NK-92 (cell line): ENCODE data around the gene C4orf54.

Experiments
- DNase-seq: peaks from one replicate; lab custom pipeline; 2025; ENCODE audit not compliant: unreplicated experiment; lab: John Stamatoyannopoulos, UW

Gene C4orf54

DNA sequence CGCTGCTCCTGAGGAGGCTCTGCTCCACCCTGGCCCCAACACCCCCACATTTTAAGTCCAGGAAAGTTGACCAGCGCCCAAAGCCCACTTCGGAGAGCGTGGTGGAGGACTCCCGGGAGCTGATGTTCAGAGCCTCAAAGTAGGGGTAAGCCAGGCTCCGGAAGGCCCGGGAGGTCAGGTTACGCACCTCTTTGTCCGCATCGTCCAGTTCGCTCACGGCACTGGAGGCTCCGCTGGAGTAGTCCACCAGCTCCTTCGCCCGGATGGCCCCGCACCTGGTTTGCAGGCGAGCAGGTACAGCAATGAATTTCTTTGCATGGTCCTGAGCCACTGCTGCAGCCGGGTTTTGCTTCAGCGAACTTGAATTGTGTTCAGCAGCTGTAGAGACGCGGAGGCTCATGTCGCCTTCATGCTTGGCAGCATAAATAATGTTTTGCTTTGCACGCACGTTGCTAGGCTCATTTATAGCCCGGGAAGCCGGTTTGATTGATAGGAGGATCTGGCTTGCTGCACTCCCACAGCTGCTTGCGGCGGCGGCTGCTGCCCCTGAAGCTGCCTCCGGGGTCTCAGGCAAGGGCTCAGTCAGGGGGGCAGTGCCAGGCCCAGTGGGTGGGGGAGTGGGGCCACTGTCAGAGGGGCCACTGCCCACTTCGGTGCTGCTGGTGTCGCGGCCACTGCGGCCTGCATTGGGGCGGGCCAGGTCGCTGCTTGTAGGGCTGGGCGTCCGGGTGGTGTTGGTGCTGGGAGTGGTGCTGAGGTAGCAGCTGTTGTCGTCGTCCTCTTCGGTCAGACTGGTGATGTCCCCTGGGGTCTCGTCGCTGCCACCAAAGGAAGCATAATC lies 4.8 kb downstream of the C4orf54 start:
- no peak for DNase-seq

DNA sequence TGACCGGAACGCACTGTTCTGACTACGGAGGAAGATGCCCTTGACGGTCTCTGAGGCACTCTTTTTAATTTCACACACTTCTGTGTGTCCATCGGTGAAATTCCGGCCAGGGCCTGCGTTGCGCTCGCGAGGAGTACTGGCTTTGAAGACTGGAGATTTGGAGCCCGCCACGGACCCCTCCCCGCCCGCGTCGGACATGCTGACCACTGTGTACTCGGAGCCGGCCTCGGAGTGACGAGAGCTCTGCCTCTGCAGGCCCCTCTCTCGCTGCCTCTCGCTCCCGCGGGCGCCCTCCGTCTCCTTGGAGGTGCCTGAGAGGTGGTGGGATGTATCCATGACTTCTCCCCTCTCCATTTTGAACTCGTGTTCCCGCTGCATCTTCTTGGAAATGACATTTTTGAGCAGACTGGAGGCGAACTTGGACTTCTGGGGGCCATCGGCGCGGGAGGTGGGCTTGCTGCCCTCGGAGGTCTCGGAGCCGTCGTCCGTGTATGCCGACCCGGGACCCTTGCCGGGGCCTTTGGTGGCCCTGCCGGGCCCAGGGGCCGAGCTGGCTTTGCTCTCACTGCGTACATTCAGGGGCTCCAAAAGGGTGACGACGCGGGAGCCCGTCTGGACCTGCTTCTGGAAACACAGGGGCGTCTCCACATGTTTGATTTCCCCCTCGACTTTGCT lies 5.7 kb downstream of the C4orf54 start:
- no peak for DNase-seq

DNA sequence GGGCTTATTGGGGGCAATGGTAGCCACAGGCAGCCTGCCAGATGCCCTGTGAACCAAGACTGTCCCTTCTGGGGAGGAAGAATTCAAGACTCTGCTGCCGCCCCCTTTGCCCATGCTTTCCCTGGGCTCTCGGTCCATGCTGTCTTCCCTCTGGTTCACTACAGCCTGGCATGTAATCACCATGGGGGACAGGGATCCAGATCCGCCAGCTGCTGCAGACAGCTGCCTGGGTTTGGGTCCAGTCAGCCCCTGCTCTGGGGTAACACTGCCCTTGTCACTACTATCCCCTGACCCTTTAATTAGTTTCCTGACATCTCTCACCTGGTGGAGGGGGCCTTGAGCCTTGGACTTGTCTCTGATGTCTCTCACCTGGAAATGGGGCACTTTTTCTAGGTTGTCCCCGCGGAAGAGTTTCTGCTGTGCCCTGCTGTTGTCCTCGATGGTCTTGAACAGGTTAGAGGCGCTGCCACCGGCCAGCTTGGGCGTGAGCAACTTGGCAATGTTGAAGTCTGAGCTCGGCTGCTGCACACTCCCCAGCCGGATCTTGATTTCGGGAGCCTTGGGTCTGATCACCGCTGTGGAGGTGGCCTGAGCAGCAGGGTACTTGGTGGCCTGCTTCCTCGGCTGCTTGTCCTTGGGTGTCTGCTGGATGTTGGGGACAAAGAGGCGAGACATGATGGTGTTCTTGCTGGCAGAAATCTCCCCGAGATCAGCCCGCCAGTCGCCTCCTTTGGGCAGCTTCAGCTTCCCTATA lies 6.4 kb downstream of the C4orf54 start:
- DNase-seq, result no peak

DNA sequence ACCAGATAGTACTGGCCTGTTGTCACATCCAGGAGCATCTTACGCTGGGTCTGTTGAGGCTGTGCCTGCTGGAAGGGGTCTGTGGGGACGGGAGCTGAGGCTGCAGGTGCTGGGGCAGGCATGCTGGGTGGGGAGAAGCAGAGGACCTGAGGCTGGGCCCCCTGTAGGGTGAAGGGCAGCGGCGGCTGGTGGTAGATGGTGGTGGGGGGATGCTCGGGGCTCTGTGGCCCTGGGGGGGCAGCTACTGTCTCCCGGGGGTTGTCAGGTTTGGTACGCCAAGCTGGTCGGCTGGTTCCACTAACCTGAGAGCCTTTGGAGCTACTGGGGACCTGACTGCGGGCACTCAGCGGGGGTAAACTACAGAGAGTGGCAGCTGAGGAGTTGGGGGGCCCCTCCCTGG lies 7.8 kb downstream of the C4orf54 start:
- no peak for DNase-seq

DNA sequence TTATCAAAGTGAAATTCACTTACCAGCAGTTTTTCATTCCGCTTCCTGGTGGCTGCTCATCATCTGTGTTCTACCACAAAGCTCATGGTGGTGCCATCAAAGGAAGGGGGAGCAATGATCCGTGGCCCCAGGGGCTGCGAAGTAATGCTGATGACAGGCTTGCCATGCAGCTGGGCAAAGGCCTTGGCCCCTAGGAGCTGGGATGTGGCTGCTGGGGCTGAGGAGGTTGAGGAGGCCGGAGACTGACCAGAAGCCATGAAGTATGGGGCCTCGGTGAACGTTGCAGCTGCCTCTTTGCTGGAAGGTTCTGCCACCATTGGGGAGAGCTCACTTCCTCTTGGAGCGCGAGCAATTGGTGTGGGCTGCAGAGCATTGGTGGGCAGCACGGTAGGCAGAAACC lies 8.4 kb downstream of the C4orf54 start:
- DNase-seq, result no peak

DNA sequence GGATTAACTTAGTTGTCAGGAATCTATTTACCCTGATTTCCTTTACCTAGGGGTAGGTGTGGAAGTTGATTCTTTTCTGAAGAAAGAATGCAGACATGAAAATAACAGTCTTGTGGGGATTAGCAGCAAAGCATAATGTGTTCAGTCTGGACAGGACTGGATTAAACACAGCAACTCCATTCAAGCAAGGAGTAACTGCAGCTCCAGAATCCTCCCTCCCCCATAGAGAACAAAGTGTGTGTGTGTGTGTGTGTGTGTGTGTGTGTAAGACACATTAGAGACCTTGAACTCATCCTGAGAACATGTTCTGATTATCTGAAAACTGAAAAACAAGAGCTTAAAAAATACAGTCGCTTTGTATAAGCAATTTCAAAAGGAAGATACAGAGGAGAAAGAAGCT lies 9.3 kb downstream of the C4orf54 start:
- DNase-seq, result no peak

DNA sequence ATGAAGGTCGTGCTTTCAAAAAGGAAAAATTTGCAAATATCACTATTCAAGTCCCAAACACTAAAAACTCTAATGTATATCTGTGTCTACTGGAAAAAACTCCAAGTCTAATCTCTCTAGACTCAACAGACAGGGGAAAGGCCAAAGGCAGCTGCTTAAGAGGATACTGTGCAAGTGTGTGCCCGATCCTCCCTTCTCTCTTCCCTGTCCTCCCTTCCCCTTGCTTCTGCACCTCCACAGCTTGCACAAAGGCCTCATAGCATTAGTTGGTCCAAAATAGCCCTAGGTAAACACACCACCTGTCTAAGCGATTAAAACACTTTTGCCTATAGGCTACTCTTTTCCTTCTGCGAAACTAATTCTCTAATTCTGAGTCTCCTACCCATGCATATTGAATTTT lies 10.6 kb downstream of the C4orf54 start:
- no peak for DNase-seq

DNA sequence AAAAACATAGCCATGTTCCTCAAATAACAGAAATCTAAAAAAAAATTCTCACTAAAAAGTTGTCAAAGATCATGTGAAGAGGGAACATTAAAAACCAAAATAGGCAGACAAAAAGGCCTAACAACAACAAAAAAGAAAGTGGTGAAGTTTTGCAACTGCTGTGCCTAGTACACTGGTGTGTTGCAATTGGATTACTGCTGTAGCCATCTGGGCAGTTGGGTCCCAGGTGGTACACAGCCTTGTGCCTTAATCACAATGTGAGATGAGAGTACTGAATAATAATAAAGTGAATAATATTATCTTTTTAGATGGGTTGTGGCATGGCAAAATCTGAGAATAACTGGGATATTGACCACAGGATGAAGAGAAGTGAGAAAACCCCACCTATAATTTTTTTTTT lies 12.0 kb downstream of the C4orf54 start:
- DNase-seq, result no peak

DNA sequence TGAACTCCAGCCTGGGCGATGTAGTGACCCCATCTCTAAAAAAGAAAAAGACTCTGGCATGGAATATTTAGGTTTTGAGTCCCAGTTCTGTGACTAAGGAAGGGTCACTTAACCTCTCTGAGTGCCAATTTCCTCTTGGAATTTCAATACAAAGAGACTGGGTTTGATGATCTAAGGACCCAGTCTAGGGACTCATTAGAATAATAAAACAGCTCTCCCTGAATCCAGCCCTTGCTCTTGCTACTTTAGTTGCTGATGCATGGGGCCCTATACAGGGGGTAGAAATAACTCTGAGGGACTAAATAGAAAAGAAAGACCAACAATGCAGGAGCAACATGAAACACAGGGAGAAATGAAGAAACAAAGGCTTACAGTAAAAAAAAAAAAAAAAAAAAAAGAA lies 12.6 kb downstream of the C4orf54 start:
- no peak for DNase-seq

DNA sequence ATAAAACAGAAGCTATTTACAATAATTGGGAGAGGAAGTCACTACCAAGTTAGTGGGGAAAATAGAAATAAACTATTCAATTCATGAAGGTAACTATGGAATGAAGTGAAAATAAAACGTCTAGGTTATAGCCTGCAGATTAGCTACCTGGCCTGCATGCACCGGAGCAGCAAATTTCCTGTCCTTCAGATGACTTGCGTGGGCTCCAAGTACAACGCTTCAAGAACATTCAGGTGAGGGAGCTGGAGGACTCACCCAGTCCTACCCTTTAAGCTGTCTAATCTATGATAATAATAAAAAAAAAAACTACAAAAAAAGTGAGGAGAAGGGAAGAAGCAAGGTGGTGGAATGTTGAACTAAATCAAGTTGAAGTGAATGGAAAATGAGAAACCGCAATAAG lies 13.2 kb downstream of the C4orf54 start:
- no peak for DNase-seq

DNA sequence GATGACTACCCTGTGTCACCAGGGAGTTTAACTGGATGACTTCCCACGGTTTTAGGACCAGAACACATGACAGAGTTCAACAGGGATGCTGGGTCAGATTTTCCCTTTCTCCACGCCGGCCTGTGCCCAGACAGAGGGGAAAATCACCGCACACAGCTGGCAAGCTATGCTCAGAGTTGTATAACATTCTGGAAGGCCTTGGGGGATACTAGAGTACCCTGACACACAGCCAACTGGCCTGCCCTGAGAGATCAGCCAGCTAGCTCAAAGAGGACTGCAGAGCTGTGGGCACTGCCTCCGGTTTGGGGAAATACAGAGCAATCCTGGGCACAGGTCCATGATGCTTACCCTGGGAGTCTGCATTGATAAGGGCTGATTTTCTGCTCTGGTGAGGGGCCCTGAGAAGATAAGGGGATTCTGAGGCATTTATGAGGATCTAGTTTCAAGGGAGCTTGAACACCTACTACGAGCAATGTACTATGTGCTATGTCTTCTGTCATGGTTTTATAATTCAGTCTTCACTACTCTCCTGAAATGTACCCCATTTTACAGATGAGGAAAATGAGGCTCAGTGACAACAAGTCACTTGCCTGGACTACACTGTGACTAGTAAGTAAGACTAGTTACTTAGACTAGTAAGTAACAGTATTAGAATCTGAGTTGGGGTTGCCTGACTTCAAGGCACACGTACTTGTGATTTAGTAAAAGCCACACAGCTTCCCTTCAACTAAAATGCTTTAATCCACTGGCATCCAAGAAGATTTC lies 14.7 kb downstream of the C4orf54 start:
- no peak for DNase-seq

DNA sequence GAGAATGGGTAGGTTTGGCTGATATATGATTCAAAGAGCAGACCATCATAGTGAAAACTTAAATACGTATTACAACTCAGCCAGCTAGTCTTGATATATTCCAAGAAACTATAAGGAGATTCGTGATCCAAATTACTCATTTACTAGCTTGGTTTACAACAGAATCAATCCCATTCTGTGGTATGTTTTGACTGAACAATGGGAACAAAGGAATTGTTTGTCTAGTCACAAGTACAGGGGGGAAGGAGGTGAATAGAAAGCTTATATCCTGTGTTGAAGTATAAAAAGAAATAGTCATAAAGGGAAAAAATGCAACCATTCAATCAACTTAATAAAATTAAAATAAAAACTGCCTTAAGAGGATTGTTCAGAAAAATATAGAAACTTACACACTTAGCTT lies 17.0 kb downstream of the C4orf54 start:
- no peak for DNase-seq

DNA sequence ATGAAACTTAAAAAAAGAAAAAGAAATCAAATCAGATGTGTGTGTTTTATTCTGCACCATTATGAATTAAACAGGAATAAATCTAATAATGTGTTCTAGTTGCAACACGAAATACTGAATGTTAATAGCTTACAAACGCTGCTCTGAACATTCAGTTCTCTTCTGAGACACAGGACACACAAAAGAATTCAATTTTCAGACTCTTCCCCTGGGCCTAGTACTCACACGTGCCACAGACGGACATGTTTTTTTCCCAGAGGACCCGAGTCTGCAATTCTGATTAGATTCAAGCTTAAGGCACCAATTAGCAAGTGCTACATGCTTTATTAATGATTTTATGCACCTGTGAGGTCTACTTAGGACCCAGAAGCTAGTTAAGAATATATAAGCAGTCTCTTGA lies 20.5 kb downstream of the C4orf54 start:
- DNase-seq, result no peak

DNA sequence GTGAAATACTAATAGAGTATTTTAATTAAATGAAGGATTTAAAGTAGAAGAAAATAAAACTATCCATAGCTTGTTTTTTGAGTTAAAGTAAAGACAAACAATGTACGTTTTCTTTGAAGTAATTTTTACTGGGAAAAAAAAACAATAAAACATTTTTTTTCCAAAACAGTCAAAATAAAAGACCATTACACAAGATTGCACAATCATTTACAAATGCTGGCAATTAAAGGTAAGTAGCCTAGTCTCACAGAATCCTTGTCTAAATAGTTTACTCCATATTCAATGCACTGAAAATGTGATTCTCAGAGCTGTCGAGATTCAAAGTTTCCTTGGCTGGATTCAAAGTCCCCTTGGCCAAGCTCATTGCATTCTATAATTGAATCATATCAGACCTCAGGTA lies 21.2 kb downstream of the C4orf54 start:
- DNase-seq, result no peak

DNA sequence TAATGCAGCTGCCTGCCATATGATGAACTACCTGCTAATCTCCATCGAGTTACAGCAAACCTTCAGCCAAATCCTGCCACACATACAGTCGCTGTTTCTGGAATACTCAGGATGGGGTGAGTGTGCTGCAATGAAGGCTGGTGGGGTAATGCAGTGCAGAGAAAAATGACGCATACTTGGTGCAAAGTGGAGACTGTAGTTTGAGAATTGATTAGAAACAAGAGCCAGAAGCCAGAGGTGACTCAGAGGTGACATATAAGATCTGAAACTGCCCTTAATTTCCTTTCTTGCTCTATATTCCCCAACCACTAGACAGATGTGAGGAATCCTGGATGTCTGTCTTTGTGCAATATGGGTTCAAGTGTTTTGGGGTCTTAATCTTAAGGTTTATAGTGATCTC lies 22.0 kb downstream of the C4orf54 start:
- DNase-seq, result no peak

DNA sequence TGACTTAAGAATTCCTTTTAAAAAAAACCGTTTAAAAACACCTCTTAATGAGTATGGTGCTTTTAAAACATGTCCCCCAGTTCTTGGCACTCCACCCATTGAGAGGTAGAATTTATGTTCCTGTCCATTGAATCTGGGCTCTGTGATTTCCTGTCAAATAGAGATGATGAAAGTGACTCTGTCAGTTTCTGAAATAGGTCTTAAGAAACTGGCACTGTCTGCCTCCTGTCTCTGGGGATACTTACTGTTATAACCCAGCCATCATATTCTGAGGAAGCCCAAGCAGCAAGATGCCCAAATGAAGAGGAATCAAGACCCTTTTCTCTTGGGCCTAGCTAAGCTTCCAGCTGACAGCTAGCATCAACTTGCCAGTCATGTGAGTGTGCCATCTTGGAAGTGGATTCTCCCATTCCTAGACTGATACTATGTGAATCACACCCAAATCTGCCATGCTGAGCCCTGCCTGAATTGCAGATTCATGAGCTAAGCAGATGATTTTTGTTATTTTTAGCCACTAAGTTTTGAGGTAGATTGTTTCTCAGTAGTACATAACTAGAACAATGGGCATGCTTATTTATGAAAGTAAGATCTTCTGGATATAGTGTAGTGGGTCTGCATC lies 22.8 kb downstream of the C4orf54 start:
- DNase-seq, result no peak

DNA sequence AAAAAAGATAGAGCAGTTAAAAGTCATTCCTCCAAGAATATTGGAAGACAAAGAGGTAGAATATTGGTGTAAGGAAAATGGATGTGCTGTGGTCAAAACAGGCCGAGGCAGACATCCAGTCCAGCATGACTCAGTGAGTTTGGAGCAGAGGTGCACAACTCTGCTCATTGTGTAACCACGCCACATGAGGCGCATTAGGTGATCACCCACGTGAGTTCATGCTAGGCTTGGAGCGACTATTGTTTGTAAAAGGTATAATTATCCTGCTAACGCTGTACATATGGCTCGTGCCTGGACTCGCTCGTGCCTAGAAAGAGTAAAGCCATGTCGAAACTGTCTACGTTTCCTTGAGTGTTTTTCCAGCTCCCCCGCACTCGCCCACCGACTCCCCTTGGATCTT lies 23.9 kb downstream of the C4orf54 start:
- DNase-seq, result no peak

DNA sequence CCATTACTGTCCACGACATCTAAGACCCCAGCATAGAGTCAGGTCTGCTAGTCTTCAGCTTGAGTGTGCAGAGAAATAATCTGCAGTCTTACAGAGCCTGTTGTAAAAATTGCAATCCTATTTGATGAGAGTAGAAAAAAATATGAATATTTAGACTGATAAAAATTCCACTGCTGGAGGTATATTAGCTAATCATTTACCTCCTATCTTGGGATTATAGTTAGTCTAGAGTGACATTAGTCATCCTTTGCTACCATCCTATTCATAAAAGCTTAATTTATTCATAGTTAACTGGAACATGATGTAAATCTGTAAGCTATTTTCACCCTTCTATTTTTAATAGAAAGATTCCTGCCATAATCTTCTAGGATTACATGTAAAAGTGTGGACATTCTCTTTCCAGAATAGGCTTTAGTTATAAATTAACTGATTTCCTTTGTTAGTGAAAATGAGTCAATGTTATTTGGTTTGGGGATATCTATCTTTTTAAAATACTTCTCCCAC lies 26.7 kb downstream of the C4orf54 start:
- no peak for DNase-seq

DNA sequence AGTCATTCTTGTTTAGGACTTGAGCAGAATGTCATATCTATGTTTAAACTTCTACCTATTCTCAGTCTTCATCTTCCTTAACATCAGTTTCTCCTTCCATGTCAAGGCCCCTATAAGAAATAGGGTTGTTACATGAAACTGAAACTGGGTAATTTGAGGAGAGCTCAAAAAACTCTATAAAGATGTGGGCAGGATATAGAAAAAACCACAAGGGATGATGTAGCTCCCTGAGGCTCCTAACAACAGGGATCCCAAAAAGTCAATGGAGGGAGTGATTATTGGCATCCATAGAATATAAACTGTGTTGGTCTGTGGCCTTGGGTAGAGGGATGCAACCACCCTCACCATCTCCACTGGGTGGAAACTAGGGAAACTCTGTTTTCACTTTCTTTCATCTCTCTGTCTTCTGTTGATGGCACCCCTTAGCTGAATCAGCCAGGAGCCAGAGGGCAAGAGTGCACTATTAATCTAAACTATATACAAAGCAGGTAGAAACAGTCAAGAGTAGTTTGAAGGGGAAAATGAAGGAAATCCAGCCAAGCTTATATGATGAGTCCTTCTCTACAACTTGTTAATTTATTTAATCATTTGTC lies 27.6 kb downstream of the C4orf54 start:
- no peak for DNase-seq

DNA sequence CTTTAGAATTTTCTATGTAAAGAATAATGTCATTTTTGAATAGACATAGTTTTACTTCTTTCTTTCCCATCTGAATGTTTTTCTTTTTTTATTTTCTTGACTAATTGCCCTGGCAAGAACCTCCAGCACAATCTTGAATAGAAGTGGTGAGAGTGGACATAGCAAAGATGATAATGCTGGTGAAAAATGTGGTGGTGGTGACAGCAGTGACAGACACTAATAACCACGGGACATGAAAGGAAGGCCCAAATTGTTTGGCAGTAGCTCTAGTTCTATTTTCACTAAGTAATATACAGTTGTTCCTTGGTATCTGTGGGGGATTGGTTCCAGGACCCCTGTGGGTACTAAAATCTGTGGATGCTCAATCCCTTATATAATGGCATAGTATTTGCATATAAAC lies 29.6 kb downstream of the C4orf54 start:
- DNase-seq, result no peak
